ENCODE measurements around the gene CTBP2.

Gene CTBP2

DNA sequence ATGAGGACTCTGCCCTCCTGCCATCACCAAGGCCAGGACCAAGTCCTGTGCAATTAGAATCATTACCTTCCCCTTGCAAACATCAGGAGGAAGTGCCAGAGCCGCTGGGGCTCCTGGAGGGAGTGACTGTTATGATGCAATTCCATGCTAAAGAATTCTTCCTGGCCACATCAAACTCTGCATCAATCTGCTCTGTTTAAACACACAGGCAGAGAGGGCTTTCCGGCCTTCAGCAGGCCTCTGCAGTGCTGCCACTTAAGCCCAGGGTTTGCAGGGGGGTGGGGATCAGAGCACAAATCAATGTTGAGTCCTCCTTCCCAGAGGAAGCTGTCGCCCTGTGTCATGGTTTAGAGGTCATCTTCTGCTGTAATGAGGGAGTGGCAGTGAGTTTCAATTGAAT, 58.1 kb downstream of the CTBP2 start:
- no peak for DNase-seq (ENCODE audit: low read depth)
- H3K4me3 ChIP-seq (ENCODE audit: low read depth, low read length) = no peak overlapping the region
- TF ChIP-seq, protein P1, sequence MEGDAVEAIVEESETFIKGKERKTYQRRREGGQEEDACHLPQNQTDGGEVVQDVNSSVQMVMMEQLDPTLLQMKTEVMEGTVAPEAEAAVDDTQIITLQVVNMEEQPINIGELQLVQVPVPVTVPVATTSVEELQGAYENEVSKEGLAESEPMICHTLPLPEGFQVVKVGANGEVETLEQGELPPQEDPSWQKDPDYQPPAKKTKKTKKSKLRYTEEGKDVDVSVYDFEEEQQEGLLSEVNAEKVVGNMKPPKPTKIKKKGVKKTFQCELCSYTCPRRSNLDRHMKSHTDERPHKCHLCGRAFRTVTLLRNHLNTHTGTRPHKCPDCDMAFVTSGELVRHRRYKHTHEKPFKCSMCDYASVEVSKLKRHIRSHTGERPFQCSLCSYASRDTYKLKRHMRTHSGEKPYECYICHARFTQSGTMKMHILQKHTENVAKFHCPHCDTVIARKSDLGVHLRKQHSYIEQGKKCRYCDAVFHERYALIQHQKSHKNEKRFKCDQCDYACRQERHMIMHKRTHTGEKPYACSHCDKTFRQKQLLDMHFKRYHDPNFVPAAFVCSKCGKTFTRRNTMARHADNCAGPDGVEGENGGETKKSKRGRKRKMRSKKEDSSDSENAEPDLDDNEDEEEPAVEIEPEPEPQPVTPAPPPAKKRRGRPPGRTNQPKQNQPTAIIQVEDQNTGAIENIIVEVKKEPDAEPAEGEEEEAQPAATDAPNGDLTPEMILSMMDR (IDR thresholded peaks at IDR 0.05; ENCODE audit: low read depth, low read length, missing control alignments) = no peak

DNA sequence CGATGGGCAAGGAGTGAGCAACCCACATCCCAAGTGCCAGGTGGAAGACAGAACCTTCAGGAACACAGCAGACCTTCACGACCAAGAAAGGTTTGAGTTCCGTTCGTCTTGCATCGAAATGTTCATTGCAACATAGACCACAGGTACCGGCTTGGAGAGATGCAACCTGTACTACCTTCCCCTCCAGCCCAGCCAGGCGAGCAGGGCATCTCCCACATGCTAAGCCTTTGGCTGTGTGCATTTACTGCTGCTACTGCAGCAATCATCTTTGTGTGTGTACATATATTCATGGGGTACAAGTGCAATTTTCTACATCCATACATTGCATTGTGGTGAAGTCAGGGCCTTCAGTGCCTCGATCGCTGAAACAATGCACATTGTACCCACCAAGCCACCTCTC, 58.8 kb downstream of the CTBP2 start:
- DNase-seq (ENCODE audit: low read depth) = no peak
- no peak overlapping the region for H3K4me3 ChIP-seq (ENCODE audit: low read depth, low read length)
- TF ChIP-seq, protein P1 (IDR thresholded peaks at IDR 0.05; ENCODE audit: low read depth, low read length, missing control alignments) = no peak

DNA sequence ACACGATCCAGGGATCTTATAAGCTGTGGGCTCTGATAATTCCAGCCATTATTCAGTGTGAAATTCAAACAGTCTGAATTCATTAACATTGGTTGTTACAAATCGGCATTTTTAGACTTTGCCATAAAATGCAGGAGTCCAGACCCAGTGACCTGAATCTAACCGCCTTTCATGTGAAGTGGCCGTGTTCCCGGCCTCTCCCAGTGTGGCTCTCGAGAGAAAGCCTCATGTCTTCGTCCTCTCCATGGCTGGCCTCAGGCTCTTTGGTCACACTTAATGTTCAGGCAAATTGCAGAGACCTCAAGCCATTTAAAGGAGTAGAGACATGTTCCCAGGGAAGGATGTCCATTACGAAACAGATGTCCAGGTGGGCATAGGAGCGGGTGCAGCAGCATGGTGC, 59.3 kb downstream of the CTBP2 start:
- TF ChIP-seq, protein P1 (IDR thresholded peaks at IDR 0.05; ENCODE audit: low read depth, low read length, missing control alignments) = no peak
- no peak overlapping the region for H3K4me3 ChIP-seq (ENCODE audit: low read depth, low read length)
- DNase-seq (ENCODE audit: low read depth) = no peak

DNA sequence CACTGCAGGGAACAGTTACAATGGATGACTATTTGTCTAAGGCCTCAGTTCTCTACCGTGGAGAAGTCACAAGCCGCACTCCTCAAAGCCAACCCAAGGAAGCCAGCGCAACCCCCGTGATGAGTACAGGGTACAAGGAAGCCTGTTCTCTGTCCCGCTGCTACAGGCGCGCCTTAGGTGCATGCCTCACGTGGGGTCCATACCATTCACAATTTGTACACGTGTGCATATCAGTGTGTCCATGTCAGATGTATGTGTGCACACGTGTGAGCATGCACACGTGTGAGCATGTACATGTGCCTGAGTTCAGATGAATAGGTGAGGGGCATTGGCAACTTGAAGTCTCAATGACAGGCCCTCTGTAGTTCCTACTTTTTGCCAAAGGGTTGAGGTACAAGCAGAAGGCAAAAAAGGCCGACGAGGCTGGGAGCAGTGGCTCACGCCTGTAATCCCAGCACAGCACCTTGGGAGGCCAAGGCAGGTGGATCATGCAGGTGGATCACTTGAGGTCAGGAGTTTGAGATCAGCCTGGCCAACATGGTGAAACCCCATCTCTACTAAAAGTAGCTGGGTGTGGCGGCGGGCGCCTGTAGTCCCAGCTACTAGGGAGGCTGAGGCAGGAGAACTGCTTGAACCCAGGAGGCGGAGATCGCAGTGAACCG, 62.8 kb downstream of the CTBP2 start:
- no peak overlapping the region for H3K4me3 ChIP-seq (ENCODE audit: low read depth, low read length)
- no peak for DNase-seq (ENCODE audit: low read depth)
- TF ChIP-seq, protein P1 (IDR thresholded peaks at IDR 0.05; ENCODE audit: low read depth, low read length, missing control alignments) = no peak

DNA sequence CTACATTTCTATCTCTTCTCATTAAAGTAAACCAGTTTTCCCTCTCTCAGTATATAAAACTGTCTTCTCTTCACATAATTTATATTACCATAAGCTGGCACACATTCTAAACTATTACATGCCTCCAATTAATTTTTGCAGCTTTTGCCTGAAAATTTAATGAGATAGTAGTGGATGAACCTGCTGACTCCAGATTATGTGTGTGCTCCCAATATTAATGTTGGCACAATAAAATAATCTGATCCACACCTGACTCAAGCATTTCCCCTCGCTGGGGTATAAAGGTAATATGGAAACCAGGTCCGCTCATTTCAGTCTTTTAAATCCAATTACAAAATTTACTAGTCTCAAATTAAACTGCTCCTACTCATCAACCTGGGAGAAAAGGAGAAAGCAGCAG, 63.4 kb downstream of the CTBP2 start:
- no peak for DNase-seq (ENCODE audit: low read depth)
- TF ChIP-seq, protein P1 (IDR thresholded peaks at IDR 0.05; ENCODE audit: low read depth, low read length, missing control alignments) = no peak
- H3K4me3 ChIP-seq (ENCODE audit: low read depth, low read length) = no peak overlapping the region

DNA sequence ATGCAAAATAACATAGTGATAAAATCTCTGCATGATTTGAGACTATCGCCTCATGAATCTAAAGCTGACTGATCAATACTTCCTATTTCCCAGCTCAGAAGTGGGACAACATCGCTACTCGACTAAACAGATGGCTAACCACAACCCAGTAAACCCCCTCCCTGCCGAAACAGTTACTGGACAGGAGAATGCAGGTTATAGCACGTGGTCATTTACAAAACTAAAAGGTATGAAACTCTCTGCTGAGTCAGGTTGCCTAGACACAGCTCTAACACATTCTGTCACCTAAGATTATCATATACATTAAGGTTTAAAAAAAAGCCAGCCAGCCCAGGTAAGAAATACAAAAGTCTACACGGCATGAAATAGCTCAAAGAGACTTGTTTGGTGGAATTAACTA, 64.0 kb downstream of the CTBP2 start:
- DNase-seq (ENCODE audit: low read depth) = peak; percentile 4
- TF ChIP-seq, protein P1 (IDR thresholded peaks at IDR 0.05; ENCODE audit: low read depth, low read length, missing control alignments) = no peak

DNA sequence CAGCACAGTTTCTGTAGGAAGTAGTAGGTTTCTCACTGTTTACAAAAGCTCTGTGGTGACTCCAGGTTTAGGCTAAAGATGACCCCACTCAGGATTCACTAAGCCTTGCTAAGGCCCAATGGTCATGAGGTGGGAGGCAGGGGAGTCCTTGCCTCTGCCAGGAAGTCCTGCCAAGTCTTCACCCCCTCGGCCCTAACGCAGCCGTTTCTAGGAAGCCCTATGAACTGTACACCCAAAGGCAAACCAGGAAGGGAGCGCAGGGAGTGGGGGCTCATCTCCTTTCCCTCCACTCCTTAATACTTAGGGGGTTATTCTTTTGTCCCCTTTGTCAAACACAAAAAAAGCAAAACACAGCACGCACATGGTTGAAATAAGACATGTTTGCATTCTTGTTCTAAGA, 64.6 kb downstream of the CTBP2 start:
- DNase-seq (ENCODE audit: low read depth) = no peak
- H3K4me3 ChIP-seq (ENCODE audit: low read depth, low read length) = no peak overlapping the region
- TF ChIP-seq, protein P1 (IDR thresholded peaks at IDR 0.05; ENCODE audit: low read depth, low read length, missing control alignments) = no peak

More for the DNA sequence above, 64.0 kb downstream of the CTBP2 start:
- H3K4me3 ChIP-seq (ENCODE audit: low read depth, low read length) = no peak overlapping the region

All from GM12864 (cell line).